ENCODE results near the gene SNED1. TPM values are rescaled to one million over a fixed set of nuclear protein-coding genes. Genes with fewer than 3 reads are reported as not detected.

SNED1 gene
- total RNA-seq, 1 donor from 2014 or later, result 0.11 TPM

DNA sequence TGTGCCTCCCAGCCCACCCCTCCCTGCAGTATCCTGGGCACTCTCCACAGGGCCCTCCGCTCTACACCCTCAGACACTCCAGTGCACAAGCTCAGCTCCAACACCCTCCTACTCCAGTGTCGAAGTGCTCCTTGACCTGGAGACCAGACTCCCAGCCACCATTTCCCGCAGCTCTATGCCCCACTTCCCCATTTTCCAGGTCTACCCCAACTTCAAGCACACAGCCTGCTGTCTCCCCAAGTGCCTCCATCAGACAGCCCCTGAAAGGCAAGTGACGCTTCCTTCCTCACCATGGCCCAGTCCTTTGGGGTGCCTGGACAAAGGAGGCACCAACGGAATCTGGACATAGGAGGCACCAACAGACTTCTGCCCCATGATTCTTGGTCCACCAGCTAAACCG lies 143.6 kb downstream of the SNED1 start:
- H3K27ac Mint-ChIP-seq, result peak overlapping the region; percentile 39
- peaks cover 14% of the 10 kb centered on the region for H3K79me2 ChIP-seq (ENCODE audit: low read depth)
- H3K4me1 Mint-ChIP-seq, result peaks cover 15% of the 10 kb centered on the region
- TF ChIP-seq, protein P1, sequence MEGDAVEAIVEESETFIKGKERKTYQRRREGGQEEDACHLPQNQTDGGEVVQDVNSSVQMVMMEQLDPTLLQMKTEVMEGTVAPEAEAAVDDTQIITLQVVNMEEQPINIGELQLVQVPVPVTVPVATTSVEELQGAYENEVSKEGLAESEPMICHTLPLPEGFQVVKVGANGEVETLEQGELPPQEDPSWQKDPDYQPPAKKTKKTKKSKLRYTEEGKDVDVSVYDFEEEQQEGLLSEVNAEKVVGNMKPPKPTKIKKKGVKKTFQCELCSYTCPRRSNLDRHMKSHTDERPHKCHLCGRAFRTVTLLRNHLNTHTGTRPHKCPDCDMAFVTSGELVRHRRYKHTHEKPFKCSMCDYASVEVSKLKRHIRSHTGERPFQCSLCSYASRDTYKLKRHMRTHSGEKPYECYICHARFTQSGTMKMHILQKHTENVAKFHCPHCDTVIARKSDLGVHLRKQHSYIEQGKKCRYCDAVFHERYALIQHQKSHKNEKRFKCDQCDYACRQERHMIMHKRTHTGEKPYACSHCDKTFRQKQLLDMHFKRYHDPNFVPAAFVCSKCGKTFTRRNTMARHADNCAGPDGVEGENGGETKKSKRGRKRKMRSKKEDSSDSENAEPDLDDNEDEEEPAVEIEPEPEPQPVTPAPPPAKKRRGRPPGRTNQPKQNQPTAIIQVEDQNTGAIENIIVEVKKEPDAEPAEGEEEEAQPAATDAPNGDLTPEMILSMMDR (IDR thresholded peaks at IDR 0.05), result no peak
- no peak for TF ChIP-seq EZH2phosphoT487 (IDR thresholded peaks at IDR 0.05)
- TF ChIP-seq EZH2 (IDR thresholded peaks at IDR 0.05), result no peak
- no peaks in the 10 kb centered on the region for H3K27me3 ChIP-seq
- no peaks in the 10 kb centered on the region for H3K4me1 ChIP-seq
- no peak overlapping the region for H3K4me3 ChIP-seq
- DNase-seq (ENCODE audit: low spot score), result no peak
- H3K4me2 ChIP-seq, result no peak overlapping the region
- H3K27me3 Mint-ChIP-seq (ENCODE audit: insufficient read depth, low read depth), result peaks cover 3% of the 10 kb centered on the region
- no peak overlapping the region for H3K4me3 Mint-ChIP-seq
- H3K9me3 ChIP-seq (ENCODE audit: low read depth), result no peaks in the 10 kb centered on the region
- peaks cover 4% of the 10 kb centered on the region for H3K36me3 Mint-ChIP-seq
- no peak overlapping the region for H3K9ac ChIP-seq
- no peaks in the 10 kb centered on the region for H3F3A ChIP-seq (ENCODE audit: low read depth)
- H3K27ac ChIP-seq, result no peak overlapping the region
- H4K20me1 ChIP-seq (ENCODE audit: low read depth), result peaks cover 3% of the 10 kb centered on the region
- H3K9me3 Mint-ChIP-seq, result no peaks in the 10 kb centered on the region
- no peak overlapping the region for H2AFZ ChIP-seq (replicated peaks)
- H3K36me3 ChIP-seq, result no peaks in the 10 kb centered on the region

GRCh38 chr2:241142593-241142992 lies 144.2 kb downstream of the SNED1 start:
- Histone ChIP-seq H3K27ac (no peak overlapping the region), H3K36me3 (no peaks in the 10 kb centered on the region), H3K4me1 (no peaks in the 10 kb centered on the region), H3F3A (ENCODE audit: low read depth) (no peaks in the 10 kb centered on the region), H3K9ac (no peak overlapping the region), H3K9me3 (ENCODE audit: low read depth) (no peaks in the 10 kb centered on the region), H3K79me2 (ENCODE audit: low read depth) (peaks cover 19% of the 10 kb centered on the region), H4K20me1 (ENCODE audit: low read depth) (peaks cover 4% of the 10 kb centered on the region), H3K4me2 (no peak overlapping the region), H3K27me3 (no peaks in the 10 kb centered on the region), H2AFZ (replicated peaks) (no peak overlapping the region), H3K4me3 (no peak overlapping the region)
- no peak for DNase-seq (ENCODE audit: low spot score)
- Mint-ChIP-seq H3K27me3 (ENCODE audit: insufficient read depth, low read depth) (peaks cover 3% of the 10 kb centered on the region), H3K9me3 (no peaks in the 10 kb centered on the region), H3K4me1 (peaks cover 16% of the 10 kb centered on the region), H3K4me3 (no peak overlapping the region), H3K36me3 (peaks cover 4% of the 10 kb centered on the region), H3K27ac (peak overlapping the region; percentile 39)
- TF ChIP-seq EZH2 (IDR thresholded peaks at IDR 0.05) (no peak), EZH2phosphoT487 (IDR thresholded peaks at IDR 0.05) (no peak)
- TF ChIP-seq, protein P1 (IDR thresholded peaks at IDR 0.05), result no peak

Small RNAs within 50 kb of the gene (small RNA-seq; reads per million reads assigned to genes)
- gene AC005237.2, result not detected

Other genes with a start within 250 kb of the SNED1 start
- gene KIF1A, start 178.4 kb upstream of the SNED1 start, total RNA-seq (ENCODE audit: low replicate concordance), result 29.9 and 41.1 TPM in 2 replicates
- not detected in 2 replicates for gene AGXT, start 129.8 kb upstream of the SNED1 start, total RNA-seq (ENCODE audit: low replicate concordance)
- not detected in 2 replicates for gene MAB21L4, start 102.5 kb upstream of the SNED1 start, total RNA-seq (ENCODE audit: low replicate concordance)
- gene CROCC2, start 92.3 kb upstream of the SNED1 start, total RNA-seq (ENCODE audit: low replicate concordance), result not detected in 2 replicates
- 42.2 and 58.1 TPM in 2 replicates for gene MTERF4, start 103.7 kb downstream of the SNED1 start, total RNA-seq (ENCODE audit: low replicate concordance)
- 20.3 and 35.1 TPM in 2 replicates for gene PASK, start 150.9 kb downstream of the SNED1 start, total RNA-seq (ENCODE audit: low replicate concordance)
- 40.0 and 52.9 TPM in 2 replicates for gene PPP1R7, start 151.8 kb downstream of the SNED1 start, total RNA-seq (ENCODE audit: low replicate concordance)
- 1.8 TPM in 1 of 2 replicates, not detected in the other for gene ANO7, start 190.1 kb downstream of the SNED1 start, total RNA-seq (ENCODE audit: low replicate concordance)